Measurements from ENCODE around the gene USB1.

Gene USB1

GRCh38 chr16:58021661-58022551 lies 20.7 kb downstream of the USB1 start:
- TF ChIP-seq CTCF (IDR thresholded peaks at IDR 0.05; ENCODE audit: low read depth, low read length, missing control alignments) = no peak
- no peak for DNase-seq (ENCODE audit: low read depth)
- H3K4me3 ChIP-seq (ENCODE audit: low read depth, low read length) = no peak overlapping the region

GRCh38 chr16:58022601-58023371 lies 21.6 kb downstream of the USB1 start:
- H3K4me3 ChIP-seq (ENCODE audit: low read depth, low read length) = no peak overlapping the region
- no peak for TF ChIP-seq CTCF (IDR thresholded peaks at IDR 0.05; ENCODE audit: low read depth, low read length, missing control alignments)
- DNase-seq (ENCODE audit: low read depth) = no peak

- no peak for TF ChIP-seq CTCF (IDR thresholded peaks at IDR 0.05; ENCODE audit: low read depth, low read length, missing control alignments)
- H3K4me3 ChIP-seq (ENCODE audit: low read depth, low read length) = peak overlapping the region; percentile 58
- no peak for DNase-seq (ENCODE audit: low read depth)
Measured at GRCh38 chr16:58024486-58025350, 23.5 kb downstream of the USB1 start.

- no peak for DNase-seq (ENCODE audit: low read depth)
- peak within 1 kb of the TSS; percentile 58 for H3K4me3 ChIP-seq (ENCODE audit: low read depth, low read length)
- no peak for TF ChIP-seq CTCF (IDR thresholded peaks at IDR 0.05; ENCODE audit: low read depth, low read length, missing control alignments)
Measured at GRCh38 chr16:58025351-58026138, 24.3 kb downstream of the USB1 start, which contains the start of gene MMP15. MMP15 (plus strand) TSS chr16:58025754; CDS start chr16:58026351, 597 bp downstream.

GRCh38 chr16:58026139-58026704 lies 25.0 kb downstream of the USB1 start:
- no peak for TF ChIP-seq CTCF (IDR thresholded peaks at IDR 0.05; ENCODE audit: low read depth, low read length, missing control alignments)
- H3K4me3 ChIP-seq (ENCODE audit: low read depth, low read length) = peak overlapping the region; percentile 58
- DNase-seq (ENCODE audit: low read depth) = no peak

All from GM12864 (cell line).